G401.6 (cell line): ENCODE data around the gene LMO1.

ENCODE experiments used
- FAIRE-seq: peaks from 2 replicates; lab custom pipeline; 2012; peaks lifted over from hg19 to GRCh38; lab: Jason Lieb, UNC

The LMO1 gene

DNA sequence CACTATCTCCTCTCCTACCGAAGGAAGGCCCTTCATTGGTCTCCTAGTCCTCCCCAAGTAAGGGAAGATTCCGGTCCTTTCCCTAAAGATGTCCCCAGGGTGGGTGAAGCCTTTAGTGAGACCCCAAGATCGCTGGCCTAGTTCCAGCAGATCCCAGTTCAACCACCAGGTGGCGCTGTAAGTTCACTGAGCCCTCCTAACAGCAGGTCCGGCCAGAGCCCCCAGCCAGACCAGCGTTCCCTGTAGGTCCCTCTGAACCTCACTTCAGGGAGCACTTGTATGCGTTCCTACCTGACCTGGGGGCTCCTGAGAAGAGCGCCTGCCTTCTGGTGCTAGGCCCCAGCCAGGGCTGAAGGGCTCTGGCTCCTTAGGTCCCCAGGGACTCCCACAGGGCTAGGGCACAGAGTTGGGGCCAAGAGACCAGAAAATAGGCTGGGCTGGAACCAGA is 38.1 kb downstream of the LMO1 start:
- no peak for FAIRE-seq

DNA sequence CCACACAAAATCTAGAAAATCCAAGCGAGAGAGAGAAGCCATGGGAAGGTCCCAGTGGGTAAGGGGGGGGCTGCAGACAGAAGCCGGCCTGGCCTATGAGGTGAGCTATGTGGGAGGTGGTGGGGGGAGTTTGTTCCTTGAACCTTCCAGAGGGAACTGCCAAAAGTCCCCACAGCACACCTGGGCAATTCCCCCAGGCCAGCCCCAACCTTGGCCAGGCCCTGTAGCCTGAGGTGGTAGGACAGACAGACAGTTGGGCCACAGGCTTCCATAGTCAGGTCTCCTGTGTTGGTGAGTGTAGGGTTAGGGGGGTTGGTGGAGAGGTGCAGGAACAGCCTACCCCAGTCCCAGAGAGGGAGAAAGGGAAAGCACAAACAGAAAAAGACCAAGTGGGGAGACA is 39.0 kb downstream of the LMO1 start:
- no peak for FAIRE-seq

DNA sequence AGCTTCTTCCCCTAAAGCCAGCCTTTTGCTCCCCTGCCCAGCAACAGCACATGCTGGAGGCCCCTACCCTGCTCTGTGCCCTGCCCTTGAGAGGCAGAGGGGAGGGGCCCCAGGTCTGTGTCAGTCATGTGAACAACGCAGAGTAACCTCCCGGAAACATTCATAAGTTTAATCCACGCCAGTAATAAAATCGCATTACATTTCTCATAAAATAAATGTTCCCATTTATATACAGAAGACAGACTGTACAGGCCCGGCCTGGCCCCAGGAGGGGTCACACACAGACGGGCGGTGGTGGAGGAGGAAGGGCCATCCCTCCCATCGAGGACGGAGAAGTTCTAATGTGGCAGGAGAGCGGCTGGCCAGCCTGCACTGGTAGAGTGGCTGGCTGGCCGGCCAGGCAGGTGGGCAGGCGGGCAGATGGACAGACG is 39.5 kb downstream of the LMO1 start:
- no peak for FAIRE-seq

DNA sequence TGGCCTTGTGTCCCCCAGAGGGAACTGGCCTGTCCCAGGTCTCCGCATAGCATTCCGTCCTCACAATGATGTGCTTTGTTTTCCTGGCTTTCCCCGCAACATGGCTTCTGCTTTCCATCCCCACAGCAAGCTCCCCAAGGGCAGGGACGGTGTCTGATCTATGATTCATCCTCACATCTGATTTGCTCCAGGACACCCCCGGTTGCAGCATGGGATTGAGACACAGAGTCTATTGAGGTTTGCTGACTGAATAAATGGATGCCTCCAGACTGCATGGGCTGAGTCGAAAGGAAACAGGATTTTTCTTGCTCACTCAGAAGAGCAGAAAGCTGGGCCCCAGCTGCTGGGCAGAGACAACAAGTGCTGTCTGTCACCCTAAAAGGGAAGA is 40.2 kb downstream of the LMO1 start:
- no peak for FAIRE-seq

DNA sequence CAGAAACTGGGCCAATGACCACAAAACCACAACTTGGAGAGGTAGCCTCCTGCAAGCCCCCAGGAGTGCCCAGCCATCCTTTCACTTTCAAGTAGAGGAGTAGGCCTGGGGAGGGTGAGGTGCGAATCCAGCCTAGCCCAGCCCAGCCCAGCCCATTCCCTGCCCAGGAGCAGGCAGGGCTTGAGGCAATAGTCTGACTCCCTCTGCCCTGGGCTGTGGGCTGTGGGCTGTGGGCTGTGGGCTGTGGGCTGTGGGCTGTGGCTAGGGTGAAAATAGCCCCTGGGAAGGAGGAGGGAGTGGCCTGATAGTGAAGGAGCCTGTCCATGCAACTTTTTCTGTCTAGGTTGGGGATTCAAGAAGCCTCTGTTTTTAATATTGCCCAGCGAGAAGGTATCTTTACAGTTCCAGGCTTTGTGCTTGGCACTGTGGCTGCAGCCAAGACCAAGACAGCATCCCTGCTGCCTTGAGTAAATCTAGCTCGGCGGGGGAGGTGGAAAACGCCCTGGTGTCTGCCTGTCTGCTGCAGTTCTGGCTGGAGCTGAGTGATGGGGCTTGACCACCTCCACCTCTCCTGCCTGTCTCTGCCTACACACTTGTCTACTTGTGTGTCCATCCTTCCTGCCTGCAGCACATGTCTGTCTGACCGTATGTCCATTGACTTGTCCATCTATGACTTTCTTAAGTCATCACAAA is 40.7 kb downstream of the LMO1 start:
- no peak for FAIRE-seq

DNA sequence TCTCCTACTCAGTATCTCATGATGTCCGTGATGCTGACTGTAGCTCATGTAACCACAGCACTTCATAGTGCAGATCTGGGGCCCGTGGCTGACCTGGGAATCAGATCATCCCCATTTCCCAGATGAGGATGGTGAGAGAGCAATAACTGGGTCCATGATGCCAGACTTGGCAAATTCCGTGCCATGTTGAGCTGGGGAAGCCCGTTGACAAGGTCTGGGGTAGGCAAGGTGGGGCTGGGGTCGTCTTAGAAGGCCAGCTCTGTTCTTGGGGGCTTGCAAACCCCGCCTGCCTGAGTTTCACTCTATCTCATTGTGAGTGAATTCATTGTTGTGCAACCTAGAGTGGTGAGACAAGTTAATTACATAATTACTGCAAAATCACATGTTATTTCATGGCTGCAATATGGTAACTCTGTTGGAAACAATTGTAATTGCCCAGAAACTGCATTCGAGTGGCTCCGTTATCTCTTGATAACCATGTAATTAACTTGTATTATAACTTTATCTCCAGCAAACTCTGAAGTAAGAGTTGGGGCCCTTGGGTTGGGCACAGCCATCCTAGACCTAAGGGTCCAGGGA is 41.7 kb downstream of the LMO1 start:
- FAIRE-seq: no peak

DNA sequence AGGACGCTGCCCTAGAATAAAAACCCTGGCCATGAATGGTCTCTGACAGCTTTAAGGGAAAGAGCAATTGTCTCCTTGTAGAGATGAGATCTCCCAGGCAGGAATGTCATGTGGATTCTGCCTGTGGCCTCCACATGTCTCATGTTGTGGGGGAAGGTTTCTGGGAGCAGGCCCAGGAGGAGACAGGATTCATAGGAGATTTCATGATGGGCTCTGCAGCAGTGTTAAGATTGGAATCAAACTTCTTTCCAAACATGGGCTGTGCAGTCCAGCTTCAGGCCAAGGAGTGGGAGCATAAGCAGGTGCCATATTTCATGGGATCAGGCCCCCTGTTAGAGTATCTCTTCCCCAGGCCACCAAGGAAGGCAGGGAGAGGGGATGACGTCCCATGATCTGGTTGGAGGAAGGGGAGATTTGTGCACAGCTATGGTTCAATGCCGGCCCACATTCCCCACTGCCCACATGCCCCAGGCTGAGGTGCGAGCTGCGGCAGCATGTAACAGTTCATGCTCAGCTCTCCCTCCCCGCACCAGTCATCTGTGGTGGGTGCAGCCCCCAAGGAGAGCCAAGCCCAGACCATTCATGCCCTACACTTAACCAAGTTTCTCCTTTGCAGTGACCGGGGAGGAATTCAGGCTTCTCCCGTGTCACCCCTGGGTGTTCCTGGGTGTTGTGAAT is 42.5 kb downstream of the LMO1 start:
- FAIRE-seq: no peak

DNA sequence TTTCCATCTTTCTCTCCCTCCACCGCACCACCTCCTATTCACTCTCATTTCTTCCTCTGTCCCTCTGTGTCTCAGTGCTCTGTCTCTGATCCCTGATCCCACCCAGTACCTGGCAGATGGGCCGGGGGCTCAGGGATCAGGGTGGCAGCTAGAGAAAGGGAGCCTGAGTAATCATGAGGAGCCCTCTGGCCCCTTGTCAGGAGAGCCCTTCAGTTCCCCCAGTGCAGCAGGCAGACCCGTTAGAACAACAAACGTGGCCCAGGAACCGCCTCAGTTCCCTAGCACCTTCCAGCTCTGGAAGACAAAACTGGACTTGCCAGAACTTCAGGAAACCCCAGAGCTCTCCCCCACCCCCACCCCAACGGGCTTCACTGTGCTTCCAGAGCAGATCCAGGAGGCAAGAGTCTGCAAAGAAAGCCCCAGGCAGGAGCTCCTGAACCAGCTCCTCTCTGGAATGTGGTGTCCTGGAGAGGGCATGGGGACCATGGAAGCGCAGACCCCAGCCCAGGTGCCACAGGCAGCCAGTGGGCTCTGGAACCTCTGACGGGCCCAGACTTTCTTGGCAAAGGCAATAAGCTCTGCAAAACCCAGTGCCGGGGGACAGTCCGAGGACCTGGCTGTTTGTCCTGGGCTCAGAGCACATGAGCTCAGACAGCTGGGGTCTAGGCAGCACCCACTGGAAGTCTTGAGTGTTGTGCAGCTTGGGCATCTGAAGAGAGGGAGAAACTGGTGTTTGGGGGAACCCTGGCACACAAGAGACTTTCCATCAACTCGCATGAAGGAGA is 43.2 kb downstream of the LMO1 start:
- FAIRE-seq: no peak

DNA sequence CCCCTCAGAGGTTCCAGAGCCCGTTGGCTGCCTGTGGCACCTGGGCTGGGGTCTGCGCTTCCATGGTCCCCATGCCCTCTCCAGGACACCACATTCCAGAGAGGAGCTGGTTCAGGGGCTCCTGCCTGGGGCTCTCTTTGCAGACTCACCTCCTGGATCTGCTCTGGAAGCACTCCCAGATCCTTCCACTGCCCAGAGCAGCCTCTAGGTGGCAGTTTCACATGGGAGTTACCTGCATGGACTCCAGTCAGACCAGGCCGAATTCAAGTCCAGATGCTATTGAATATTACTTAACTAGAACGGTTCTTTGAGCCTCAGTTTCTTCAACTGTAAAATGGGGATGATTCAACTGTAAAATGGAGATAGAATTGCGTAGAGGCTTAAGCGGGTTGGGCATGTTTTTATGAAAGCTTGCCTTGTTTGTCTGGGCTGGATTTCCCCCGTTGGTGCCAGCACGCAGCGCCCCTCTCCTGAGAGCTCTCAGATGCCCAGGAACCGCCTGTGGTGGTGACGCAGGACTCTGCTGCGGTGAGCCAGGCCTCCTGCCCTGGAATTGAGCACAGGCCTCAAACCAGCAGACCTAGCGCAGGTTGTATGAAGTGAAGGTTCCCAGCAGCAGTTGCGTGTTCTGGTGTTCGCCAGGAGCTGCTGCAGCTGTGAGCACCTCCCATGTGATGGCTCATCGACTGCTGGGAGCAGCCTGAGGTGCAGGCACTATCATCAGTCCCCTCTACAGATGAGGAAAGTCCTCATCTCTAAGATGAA is 44.2 kb downstream of the LMO1 start:
- FAIRE-seq: peak; percentile 55

DNA sequence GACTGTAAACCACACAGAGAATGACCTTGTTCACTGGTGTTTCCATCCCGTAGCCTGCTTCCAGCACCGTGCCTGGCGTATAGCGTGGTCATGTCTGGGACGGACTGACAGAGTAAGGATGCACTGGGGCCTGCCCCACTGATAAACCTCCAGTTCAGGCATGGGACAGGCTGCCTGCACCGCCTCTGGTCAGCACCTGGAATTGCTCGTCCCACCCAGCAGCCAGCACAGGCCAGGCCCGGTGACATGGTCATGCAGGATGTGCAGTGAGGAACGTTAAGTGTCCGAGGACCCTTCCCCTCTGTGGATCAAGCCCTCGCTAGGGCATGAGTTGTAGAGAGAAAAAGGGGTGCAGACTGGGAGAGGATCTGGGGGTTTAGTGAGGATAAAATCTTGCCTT is 44.8 kb downstream of the LMO1 start:
- no peak for FAIRE-seq

DNA sequence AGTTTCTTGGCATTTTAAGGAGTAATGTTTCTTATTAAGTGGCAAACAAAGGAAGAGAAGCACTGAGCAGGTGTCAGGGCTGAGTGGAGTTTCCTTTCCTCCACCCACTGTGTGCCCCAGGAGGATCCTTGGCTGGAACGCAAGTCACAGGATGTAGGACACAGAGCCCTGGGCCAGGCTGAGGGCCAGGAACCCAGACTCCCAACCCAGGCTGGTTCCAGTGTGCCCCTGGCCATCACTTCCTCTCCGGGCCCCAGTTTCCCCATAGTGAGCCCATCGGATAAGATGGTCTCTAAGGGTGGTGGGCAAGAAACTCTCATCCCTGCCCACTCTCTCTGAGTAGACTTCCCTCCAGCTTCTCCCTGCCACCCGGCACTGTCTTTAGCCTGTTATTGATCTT is 45.3 kb downstream of the LMO1 start:
- no peak for FAIRE-seq

DNA sequence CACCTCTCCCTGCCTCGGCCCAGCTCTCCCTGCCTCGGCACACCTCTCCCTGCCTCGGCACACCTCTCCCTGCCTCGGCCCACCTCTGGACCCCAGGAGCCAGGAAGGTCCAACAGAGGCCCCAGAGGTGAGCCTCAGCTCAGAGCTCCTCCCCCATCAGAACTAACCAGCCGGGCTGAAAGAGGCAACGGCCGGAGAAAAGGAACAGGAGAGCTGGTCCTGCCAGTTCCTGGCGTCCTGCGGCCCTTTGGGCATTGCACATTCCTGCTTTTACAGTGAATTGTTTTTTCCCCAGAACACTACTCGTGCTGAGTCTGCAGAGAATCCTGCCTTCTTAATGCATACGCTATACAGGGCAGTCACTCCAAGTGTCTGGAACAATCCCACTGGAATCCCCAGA is 45.8 kb downstream of the LMO1 start:
- FAIRE-seq: no peak

DNA sequence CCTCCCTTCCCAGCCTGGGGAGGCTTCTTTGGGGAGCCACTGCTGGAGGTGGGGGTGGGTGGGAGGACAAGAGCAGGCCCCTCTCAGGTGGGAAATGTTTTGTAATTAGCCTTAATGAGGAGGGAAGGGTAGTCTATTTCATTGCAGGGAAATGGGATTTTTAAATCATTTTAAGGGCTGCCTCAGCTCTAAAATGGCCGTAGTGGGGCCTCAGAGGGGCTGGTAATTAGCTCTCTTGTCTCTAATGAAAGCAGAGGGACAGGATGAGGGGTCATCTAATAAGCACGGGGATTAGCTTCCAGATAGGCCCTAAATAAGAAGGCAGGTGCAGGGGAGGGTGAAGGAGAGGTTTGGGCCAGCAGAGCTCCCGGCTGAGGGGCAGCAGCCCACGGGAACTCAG is 46.5 kb downstream of the LMO1 start:
- no peak for FAIRE-seq

DNA sequence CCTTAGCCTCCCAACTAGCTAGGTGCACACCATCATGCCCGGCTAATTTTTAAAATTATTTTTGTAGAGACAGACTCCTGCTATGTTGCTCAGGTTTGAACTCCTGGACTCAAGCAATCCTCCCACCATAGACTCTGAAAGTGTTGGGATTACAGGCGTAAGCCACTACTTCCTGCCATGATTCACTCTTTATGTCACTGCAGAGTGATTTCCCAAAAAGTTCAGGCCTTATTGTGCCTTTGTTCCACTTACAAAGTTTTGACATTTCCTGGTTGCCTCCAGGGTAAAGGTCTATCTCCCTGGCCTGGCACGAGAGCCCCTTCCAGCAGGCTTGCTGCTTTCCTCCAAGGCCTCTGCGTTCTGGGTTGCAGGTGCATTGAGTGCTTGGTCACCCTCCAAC is 50.3 kb downstream of the LMO1 start:
- no peak for FAIRE-seq

DNA sequence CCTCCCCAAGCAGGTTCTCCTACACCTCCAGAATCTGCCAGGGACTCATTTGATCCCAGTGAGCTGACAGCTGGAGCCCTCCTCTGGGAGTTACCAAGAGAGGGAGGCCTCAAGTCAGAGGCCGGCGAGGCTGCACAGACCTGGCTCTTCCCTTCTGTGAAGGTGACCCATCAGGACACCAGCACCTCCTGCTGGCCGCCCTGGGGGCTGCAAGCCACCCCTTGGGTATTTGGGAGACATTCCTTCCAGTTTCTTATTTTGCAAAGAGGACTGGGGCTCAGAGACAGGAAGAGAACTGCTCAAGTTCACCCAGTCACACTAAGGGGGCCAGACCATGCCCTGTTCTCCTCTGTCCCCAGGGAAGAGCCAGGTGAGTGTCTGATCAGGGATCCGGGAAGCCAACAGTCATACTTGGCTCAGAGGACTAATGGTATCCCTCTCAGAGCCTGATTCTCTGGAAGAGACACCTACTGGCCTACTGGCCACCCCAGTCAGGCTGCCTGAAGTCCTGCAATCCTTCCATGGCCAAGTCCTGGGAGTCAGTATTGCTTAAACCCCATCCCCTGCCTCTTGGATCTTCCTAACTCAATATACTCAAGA is 54.4 kb downstream of the LMO1 start:
- no peak for FAIRE-seq

DNA sequence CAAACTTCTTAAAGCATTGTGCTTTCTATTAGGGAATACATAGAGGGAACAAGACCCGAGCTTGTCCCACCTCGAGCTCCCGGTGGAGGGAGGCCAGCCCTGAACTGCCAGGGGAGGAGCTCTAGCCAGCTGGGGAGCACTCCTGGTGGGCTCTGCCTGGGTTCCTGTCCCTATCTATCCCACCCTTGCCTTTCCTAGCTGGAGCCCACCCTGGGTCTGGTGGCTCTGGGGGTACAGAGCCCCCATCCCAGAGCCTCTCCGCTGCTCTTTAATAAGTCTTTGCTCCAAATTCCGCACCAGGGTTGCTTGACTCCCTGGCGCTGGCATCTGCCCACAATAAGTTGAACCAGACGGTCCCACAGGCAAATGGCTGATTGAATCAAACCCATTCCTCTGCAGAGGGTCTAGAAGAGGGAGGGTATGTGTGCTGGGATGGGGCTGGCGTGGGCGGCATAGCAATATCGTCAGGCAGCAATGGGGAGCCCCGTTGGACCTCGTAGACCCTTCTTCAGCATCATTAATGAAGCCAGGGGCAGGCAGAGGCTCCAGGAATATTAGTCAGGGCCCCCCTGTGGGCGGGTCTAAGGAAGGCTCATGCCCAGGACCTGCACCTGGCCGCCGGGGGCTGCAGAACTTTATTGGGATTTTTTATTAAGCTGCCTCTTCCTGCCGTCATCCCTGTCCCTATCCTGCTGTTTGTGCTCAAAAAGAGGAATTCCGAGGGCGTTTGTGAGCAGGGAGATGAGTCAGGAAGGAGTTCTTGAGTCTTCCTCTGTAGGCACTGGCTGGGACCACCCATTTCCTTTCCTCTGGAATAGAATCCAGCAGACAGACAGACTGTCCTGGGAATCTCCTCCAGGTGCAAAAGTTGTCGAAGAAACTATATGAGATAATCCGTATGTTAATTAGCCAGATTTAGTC is 56.3 kb downstream of the LMO1 start:
- FAIRE-seq: no peak

DNA sequence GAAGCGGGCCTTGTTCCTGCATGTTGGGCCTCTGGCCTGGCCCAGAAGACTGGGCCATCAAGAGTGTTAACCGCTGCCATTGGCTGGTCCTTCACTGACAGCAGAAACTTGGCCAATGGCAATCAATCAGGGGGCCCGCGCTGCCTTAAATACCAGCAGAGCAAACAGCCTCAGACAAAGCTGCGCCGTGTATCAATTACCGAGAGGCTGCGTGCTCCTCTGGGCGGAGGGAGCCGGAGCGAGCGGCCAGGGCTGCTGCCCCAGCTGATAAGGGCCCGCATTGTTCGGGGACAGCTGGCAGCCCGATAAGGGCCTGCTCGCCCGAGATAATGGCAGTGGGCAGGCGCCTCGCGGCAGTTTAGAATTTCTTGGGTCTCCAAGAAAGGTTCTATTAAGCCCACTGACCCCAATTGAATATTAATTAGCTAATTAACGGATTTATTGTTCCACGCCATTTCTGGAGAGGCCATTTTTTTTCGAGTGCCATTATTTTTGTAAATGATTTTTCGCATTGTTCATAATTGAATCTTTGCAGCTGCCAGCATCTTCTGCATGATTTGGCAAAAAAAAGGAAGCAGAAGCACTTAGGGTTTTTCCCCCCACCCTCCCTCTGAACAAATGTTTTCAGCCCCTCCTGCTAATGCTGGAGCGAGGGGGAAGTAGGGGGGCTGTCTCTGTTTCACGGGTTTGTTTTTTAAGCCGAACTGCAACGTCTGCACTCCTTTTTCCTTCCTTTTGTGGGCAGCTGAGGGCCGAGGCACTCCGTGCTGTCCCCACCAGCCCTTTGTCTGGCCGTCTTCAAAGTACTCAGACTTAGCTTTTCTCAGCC is 57.2 kb downstream of the LMO1 start:
- FAIRE-seq: no peak

DNA sequence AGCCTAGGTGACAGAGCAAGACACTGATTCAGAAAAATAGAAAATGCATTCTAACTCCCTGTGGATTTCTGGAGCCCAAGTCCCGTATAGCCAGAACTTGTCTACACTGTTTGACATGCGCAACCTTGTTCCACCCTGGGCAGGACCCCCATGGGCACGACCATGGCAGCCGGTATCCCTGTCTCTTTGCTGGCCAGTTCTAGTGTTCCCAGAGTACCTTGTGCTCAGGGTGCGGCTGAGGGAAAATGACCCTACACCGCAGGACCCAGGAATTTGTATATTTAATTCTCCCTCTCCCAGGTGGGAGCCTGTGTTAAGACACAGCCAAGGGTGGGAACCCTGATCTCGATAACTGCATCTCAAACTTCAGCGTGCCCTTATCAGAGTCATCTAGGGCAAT is 58.1 kb downstream of the LMO1 start:
- no peak for FAIRE-seq

DNA sequence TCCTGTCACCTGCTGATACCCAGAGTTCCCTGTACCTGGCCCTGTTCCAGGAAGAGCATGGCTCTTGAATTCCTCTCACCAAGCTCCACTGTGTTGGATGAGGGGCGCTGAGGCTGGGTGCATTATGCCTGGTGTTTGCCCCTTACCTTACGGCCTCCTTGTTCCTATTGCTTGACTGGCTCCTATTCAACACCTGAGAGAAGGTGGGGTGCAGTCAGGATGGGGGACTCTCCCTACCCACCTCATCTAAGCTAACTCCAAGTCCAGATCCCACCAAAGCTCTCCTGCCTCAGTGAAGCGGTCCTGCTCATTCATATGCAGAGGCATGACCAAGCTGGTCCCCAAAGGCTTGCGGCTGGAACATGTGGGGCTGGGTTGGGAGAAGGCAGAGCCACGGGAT is 59.1 kb downstream of the LMO1 start:
- FAIRE-seq: no peak

DNA sequence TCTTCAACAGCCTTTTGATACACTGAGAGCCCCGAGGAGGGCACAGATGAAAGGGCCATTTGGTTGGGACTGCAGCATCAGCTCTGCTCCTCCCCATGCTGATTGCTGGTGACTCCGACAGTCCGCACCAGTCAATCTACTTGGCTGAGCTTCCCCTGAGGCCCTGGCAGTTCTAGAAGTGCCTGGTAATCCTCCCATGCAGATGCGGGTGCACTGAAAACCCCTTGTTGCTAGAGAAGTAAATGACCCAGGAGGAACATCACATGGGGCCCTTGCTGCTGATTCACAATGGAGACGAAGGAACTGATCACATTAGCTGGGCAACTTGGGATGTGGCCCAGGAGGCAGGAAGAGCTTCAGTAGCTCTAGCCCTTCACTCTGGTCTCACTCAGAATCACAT is 59.7 kb downstream of the LMO1 start:
- FAIRE-seq: no peak
